ENCODE data around the gene NRDC.

NRDC gene

GRCh38 chr1:51878616-51879336 lies at the start of gene NRDC:
NRDC (minus strand) TSS chr1:51878727; CDS start chr1:51878615, 112 bp downstream.
- in situ Hi-C loops (cut with MboI; ENCODE audit: low sequenced_read_pairs): no loop called here

- in situ Hi-C loops (cut with MboI; ENCODE audit: low sequenced_read_pairs): no loop called here
Observed at GRCh38 chr1:51927029-51927428, 48.5 kb upstream of the NRDC start.

- in situ Hi-C loops (cut with MboI; ENCODE audit: low sequenced_read_pairs): no loop called here
Observed at GRCh38 chr1:51926171-51926812, 47.8 kb upstream of the NRDC start.

GRCh38 chr1:51924455-51924854 lies 45.9 kb upstream of the NRDC start:
- in situ Hi-C loops (cut with MboI; ENCODE audit: low sequenced_read_pairs): no loop called here

- in situ Hi-C loops (cut with MboI; ENCODE audit: low sequenced_read_pairs): no loop called here
Observed at GRCh38 chr1:51922040-51922439, 43.5 kb upstream of the NRDC start.

GRCh38 chr1:51920130-51920529 lies 41.6 kb upstream of the NRDC start:
- in situ Hi-C loops (cut with MboI; ENCODE audit: low sequenced_read_pairs): no loop called here

- in situ Hi-C loops (cut with MboI; ENCODE audit: low sequenced_read_pairs): no loop called here
Observed at GRCh38 chr1:51919684-51920083, 41.2 kb upstream of the NRDC start.

- in situ Hi-C loops (cut with MboI; ENCODE audit: low sequenced_read_pairs): no loop called here
Observed at GRCh38 chr1:51916587-51917405, 38.3 kb upstream of the NRDC start.

- in situ Hi-C loops (cut with MboI; ENCODE audit: low sequenced_read_pairs): no loop called here
Observed at GRCh38 chr1:51915951-51916350, 37.4 kb upstream of the NRDC start.

- in situ Hi-C loops (cut with MboI; ENCODE audit: low sequenced_read_pairs): no loop called here
Observed at GRCh38 chr1:51912881-51913280, 34.4 kb upstream of the NRDC start.

- in situ Hi-C loops (cut with MboI; ENCODE audit: low sequenced_read_pairs): no loop called here
Observed at GRCh38 chr1:51910221-51911000, 31.9 kb upstream of the NRDC start.

GRCh38 chr1:51908499-51908898 lies 30.0 kb upstream of the NRDC start:
- in situ Hi-C loops (cut with MboI; ENCODE audit: low sequenced_read_pairs): loop anchor here (10.0 kb wide), 1 partner anchor 96 kb away; no protein-coding TSS in a partner anchor

- in situ Hi-C loops (cut with MboI; ENCODE audit: low sequenced_read_pairs): loop anchor here (10.0 kb wide), 1 partner anchor 98 kb away; no protein-coding TSS in a partner anchor
Observed at GRCh38 chr1:51907079-51907702, 28.7 kb upstream of the NRDC start.

- in situ Hi-C loops (cut with MboI; ENCODE audit: low sequenced_read_pairs): loop anchor here (10.0 kb wide), 1 partner anchor 98 kb away; no protein-coding TSS in a partner anchor
Observed at GRCh38 chr1:51906306-51907078, 28.0 kb upstream of the NRDC start.

GRCh38 chr1:51902456-51902855 lies 23.9 kb upstream of the NRDC start:
- in situ Hi-C loops (cut with MboI; ENCODE audit: low sequenced_read_pairs): loop anchor here (10.0 kb wide), 1 partner anchor 102 kb away; no protein-coding TSS in a partner anchor

- in situ Hi-C loops (cut with MboI; ENCODE audit: low sequenced_read_pairs): loop anchor here (10.0 kb wide), 1 partner anchor 104 kb away; no protein-coding TSS in a partner anchor
Observed at GRCh38 chr1:51901151-51901550, 22.6 kb upstream of the NRDC start.

- in situ Hi-C loops (cut with MboI; ENCODE audit: low sequenced_read_pairs): no loop called here
Observed at GRCh38 chr1:51899022-51899421, 20.5 kb upstream of the NRDC start.

GRCh38 chr1:51898090-51898734 lies 19.7 kb upstream of the NRDC start:
- in situ Hi-C loops (cut with MboI; ENCODE audit: low sequenced_read_pairs): no loop called here

- in situ Hi-C loops (cut with MboI; ENCODE audit: low sequenced_read_pairs): no loop called here
Observed at GRCh38 chr1:51897699-51898031, 19.1 kb upstream of the NRDC start.

All from HL-60/S4 treated with phorbol 12-myristate 13-acetate at 8.2 ng/mL for 4 days and 3 days (cell line).